AG04450 (cell line): ENCODE measurements around the gene MCM3. TPM values are rescaled to one million over a fixed set of nuclear protein-coding genes. Genes with fewer than 3 reads are reported as not detected.
A peak's percentile ranks its signal among the peaks of the same experiment; 100 is the strongest.

Experiments
- CTCF ChIA-PET: fragments of 300-600, 350-600 bp; formaldehyde crosslinking; extraction: SDS; loops from one replicate; lab custom pipeline; 2022; ENCODE audit warnings: antibody characterized with exemption, inconsistent platforms; lab: Charles Lee
- POLR2A ChIA-PET: fragments of 350-600 bp; formaldehyde crosslinking; extraction: SDS; loops from one replicate; lab custom pipeline; 2021; ENCODE audit warnings: antibody characterized with exemption, inconsistent platforms; lab: Yijun Ruan, JAX
- DNase-seq: peaks from one replicate; pipeline ENCODE4 v3.0.0-alpha.2; 2011; ENCODE audit warnings: low read depth, low spot score
- H3K27ac ChIP-seq: one replicate; pipeline ENCODE4 v1.5.1; 2012; ENCODE audit warnings: low read depth, low read length, control low read depth
- H3K27me3 ChIP-seq: one replicate; pipeline ENCODE4 v1.6.0; 2012; ENCODE audit warnings: low read length; ENCODE audit not compliant: control insufficient read depth, insufficient read depth
- H3K4me3 ChIP-seq: 2 replicates; pipeline ENCODE4 v1.5.1; 2011; ENCODE audit warnings: mild to moderate bottlenecking, low read depth, low read length, control low read depth
- H3K9me3 ChIP-seq: 2 replicates; pipeline ENCODE4 v1.5.1; 2012; ENCODE audit warnings: low read length; ENCODE audit not compliant: control insufficient read depth, insufficient read depth
- CTCF ChIP-seq: IDR thresholded peaks from 2 replicates; pipeline ENCODE4 v1.5.1; 2011; ENCODE audit warnings: low read depth, low read length, control low read depth, inconsistent platforms
- polyA minus RNA-seq: library from RNA; depleted of rRNA, polyadenylated mRNA; stranded (reverse); fragments of >200 nt; gene quantifications from 2 replicates; pipeline ENCODE4 v1.2.3, GENCODE V29; 2011; rRNA and poly(A)+ RNA removed
- polyA plus RNA-seq: library from polyadenylated mRNA; depleted of rRNA; stranded (reverse); fragments of >200 nt; gene quantifications from 2 replicates; pipeline ENCODE4 v1.2.3, GENCODE V29; 2011; rRNA removed

MCM3 gene
- polyA plus RNA-seq (28.4 and 33.6 TPM in 2 replicates), polyA minus RNA-seq (27.5 and 31.7 TPM in 2 replicates)

DNA sequence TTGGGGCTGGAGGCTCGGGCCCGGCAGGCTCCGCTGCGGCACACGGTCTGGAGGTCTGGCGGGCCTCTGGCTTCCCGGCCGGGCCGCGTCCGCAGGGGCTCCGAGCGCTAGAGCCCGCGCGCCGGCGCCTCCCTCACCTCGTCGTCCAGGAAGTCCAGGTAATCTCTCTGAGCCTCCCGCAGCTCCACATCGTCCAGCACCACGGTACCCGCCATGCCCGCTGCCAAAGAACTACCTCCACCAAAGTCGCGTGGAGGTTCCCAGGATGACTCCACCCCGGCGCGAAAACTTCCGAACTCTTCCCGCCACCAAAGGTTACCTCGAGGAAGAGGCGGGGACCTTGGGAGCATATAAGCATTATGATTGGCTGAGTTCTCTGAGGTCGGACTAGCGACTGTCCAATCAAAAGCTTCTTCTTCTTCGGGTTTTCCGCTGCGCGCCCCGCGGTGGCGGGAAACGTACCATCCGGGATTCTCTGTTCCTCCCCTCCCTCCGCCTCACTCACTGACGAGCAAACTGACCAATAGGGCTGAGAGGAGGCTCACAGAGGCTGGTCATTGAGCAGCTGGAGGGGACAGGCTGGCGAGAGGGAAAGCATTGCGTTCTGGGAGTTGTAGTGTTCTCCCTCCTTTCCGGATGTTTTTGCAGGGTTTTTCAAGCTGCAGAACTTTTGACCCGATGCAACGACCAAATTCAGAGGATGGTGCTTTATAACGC lies at the start of gene MCM3:
MCM3 (minus strand) TSS at position 283 of the 717 bp plus-strand sequence; CDS start at position 215, 68 bp downstream.
- Histone ChIP-seq H3K27me3 (no peaks in the 10 kb centered on the region), H3K9me3 (no peaks in the 10 kb centered on the region), H3K27ac (no peak within 1 kb of the TSS), H3K4me3 (peak within 1 kb of the TSS; percentile 83)
- POLR2A ChIA-PET, result interaction anchor here (0.6 to 1.8 kb wide), 6 partner anchors 23 to 310 kb away, joined by 3 to 9 read pairs (median 3); partner anchors contain the start of genes EFHC1 and PAQR8
- CTCF ChIA-PET, result interaction anchor here (0.8 to 8.3 kb wide), 21 partner anchors 9 to 381 kb away, joined by 3 to 214 read pairs (median 6); partner anchors contain the start of gene PAQR8
- no peak for TF ChIP-seq CTCF
- DNase-seq, result peak; percentile 98

GRCh38 chr6:52333840-52334200 lies 49.3 kb upstream of the MCM3 start:
- ChIA-PET POLR2A (interaction anchor here (0.9 kb wide), 1 partner anchor 49 kb away, joined by 3 read pairs; the partner anchor contains the start of gene MCM3), CTCF (interaction anchor here (0.8 to 1.7 kb wide), 2 partner anchors 48 to 66 kb away, joined by 3 to 5 read pairs; no protein-coding TSS in a partner anchor)
- DNase-seq, result no peak
- no peak for TF ChIP-seq CTCF
- Histone ChIP-seq H3K4me3 (no peak overlapping the region), H3K9me3 (no peaks in the 10 kb centered on the region), H3K27me3 (peaks cover 3% of the 10 kb centered on the region), H3K27ac (no peak overlapping the region)

DNA sequence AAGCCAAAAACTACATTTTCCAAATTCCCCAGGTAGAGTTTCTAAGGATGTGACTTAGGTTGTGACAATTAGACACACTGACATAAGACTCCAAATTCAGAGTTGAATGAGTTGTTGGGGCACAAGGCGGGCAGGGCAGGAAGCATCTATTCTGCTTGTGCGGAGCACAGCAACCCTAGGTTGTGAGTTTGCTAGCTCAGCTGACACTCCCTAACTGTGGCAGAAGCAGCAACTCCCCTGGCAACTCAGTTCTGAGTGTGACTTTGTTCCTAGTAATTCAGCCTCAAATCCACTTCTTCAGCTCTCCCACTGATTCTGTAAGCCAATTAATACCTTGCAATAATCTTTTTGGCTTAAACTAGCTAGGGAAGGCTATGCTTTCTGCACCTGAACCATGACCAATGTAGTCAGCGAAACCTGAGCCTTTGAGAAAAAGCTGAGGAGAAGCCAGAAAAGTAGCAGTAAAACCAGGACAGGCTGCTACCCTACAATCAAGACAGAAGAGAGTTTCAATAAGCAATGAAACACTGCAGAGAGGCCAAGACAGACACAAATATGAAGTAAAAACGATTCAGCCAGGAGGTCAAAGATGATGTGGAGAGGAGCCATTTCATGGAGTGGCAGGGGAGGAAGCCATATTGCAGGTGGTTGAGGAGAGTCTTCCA lies 47.4 kb upstream of the MCM3 start:
- Histone ChIP-seq H3K27me3 (peaks cover 5% of the 10 kb centered on the region), H3K4me3 (no peak overlapping the region), H3K27ac (no peak overlapping the region), H3K9me3 (no peaks in the 10 kb centered on the region)
- CTCF ChIA-PET, result interaction anchor here (2.4 kb wide), 1 partner anchor 46 kb away, joined by 6 read pairs; no protein-coding TSS in a partner anchor
- POLR2A ChIA-PET, result interaction anchor here (0.7 kb wide), 1 partner anchor 9 kb away, joined by 3 read pairs; no protein-coding TSS in a partner anchor
- TF ChIP-seq CTCF, result no peak
- no peak for DNase-seq

DNA sequence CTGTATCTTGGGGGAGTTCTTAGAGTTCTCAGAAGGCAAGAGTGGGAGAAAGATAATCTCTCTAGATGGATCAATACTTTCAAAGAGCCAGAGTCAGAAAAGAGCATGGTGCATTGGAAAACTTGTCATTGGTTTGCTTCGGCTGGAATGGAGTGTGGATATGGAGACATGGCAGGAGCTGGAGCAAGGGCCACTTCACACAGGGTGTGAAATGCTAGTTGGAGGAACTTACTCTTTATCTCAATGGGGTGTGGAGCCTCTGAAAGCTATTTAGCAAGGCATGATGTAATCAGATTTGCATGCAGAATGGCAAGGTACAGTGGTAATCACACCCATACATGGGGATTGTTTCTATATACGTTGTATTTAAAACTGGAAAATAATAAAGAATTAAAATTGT lies 45.9 kb upstream of the MCM3 start:
- ChIA-PET CTCF (interaction anchor here (1.8 to 2.4 kb wide), 2 partner anchors 45 to 70 kb away, joined by 5 to 6 read pairs; no protein-coding TSS in a partner anchor), POLR2A (no interaction called here)
- no peak for DNase-seq
- no peak for TF ChIP-seq CTCF
- H3K9me3 ChIP-seq, result no peaks in the 10 kb centered on the region
- no peak overlapping the region for H3K27ac ChIP-seq
- H3K27me3 ChIP-seq, result peaks cover 5% of the 10 kb centered on the region
- H3K4me3 ChIP-seq, result no peak overlapping the region

GRCh38 chr6:52328729-52329128 lies 44.2 kb upstream of the MCM3 start:
- no peak for DNase-seq
- POLR2A ChIA-PET, result no interaction called here
- Histone ChIP-seq H3K27ac (no peak overlapping the region), H3K9me3 (no peaks in the 10 kb centered on the region), H3K4me3 (no peak overlapping the region), H3K27me3 (peaks cover 6% of the 10 kb centered on the region)
- CTCF ChIA-PET, result no interaction called here
- TF ChIP-seq CTCF, result no peak
